A549 (cell line): ENCODE results near the gene GNG7. TPM values are rescaled to one million over a fixed set of nuclear protein-coding genes. Genes with fewer than 3 reads are reported as not detected.

Experiments
- ATAC-seq, 2 experiments: fragments of 200-7000 bp in 1 of 2; fragments of >200 bp in 1 of 2; cut with Nextera tagmentation in 1 of 2; cut with Tn5 transposase in 1 of 2; 3 replicates each; pipeline versions ENCODE4 v1.8.0 to v1.9.1; 2018 to 2020; ENCODE audit warnings: mild to moderate bottlenecking in 1 of 2, moderate library complexity in 1 of 2
- CTCF ChIA-PET: fragments of 300-600 bp; sonication (Branson Sonifier 250); formaldehyde crosslinking; extraction: SDS; loops from one replicate; lab custom pipeline; 2021; ENCODE audit warnings: antibody characterized with exemption, inconsistent platforms; lab: Yijun Ruan, JAX
- POLR2A ChIA-PET: fragments of 350-600 bp; formaldehyde crosslinking; extraction: SDS; loops from one replicate; lab custom pipeline; 2021; ENCODE audit warnings: antibody characterized with exemption, inconsistent platforms; lab: Yijun Ruan, JAX
- DNase-seq, 2 experiments: peaks; one replicate each; pipeline versions ENCODE4 v3.0.0 to v3.0.0-alpha.2; 2011 to 2016; ENCODE audit warnings: low read depth in 1 of 2, low spot score in 1 of 2
- FAIRE-seq: peaks from 2 replicates; lab custom pipeline; 2011; peaks lifted over from hg19 to GRCh38; lab: Jason Lieb, UNC
- H3K27ac ChIP-seq, 2 experiments: fragments of >200 bp; sonication (Bioruptor Twin); formaldehyde crosslinking; 3 replicates each; pipeline ENCODE4 v1.5.1; 2016 to 2017
- H3K4me1 ChIP-seq: fragments of >200 bp; sonication (Bioruptor Twin); formaldehyde crosslinking; 3 replicates; pipeline ENCODE4 v1.6.1; 2016
- H3K4me2 ChIP-seq: fragments of >200 bp; sonication (Bioruptor Twin); formaldehyde crosslinking; 3 replicates; pipeline ENCODE4 v1.6.1; 2016
- H3K4me3 ChIP-seq: fragments of >200 bp; sonication (Bioruptor Twin); formaldehyde crosslinking; 3 replicates; pipeline ENCODE4 v1.5.1; 2016
- H3K9me3 ChIP-seq: fragments of >200 bp; sonication (Bioruptor Twin); formaldehyde crosslinking; 3 replicates; pipeline ENCODE4 v1.6.1; 2016
- BHLHE40 ChIP-seq: IDR thresholded peaks from 2 replicates; pipeline ENCODE4 v1.6.1; 2012; ENCODE audit warnings: low read depth, low read length, inconsistent platforms
- CBX8 ChIP-seq: fragments of 200-600 bp; sonication (generic); IDR thresholded peaks from 2 replicates; pipeline ENCODE4 v1.6.1; 2016
- EHF ChIP-seq: fragments of 250-450 bp; sonication (Bioruptor Pico); IDR thresholded peaks from 2 replicates; pipeline ENCODE4 v1.5.0; 2020; ENCODE audit warnings: mild to moderate bottlenecking
- GATA3 ChIP-seq: IDR thresholded peaks from 2 replicates; pipeline ENCODE4 v1.6.1; 2012; ENCODE audit warnings: borderline replicate concordance
- HDAC2 ChIP-seq: fragments of 200-600 bp; sonication (generic); IDR thresholded peaks from 2 replicates; pipeline ENCODE4 v1.6.1; 2016
- HEYL ChIP-seq: fragments of 250-450 bp; sonication (Bioruptor Pico); IDR thresholded peaks from 2 replicates; pipeline ENCODE4 v1.8.0; 2021; ENCODE audit warnings: mild to moderate bottlenecking, moderate library complexity
- HOXB13 ChIP-seq: fragments of 250-450 bp; sonication (Bioruptor Pico); IDR thresholded peaks from 2 replicates; pipeline ENCODE4 v1.5.0; 2020; ENCODE audit warnings: low read depth, mild to moderate bottlenecking, moderate library complexity
- HOXB5 ChIP-seq: fragments of 250-450 bp; sonication (Bioruptor Pico); IDR thresholded peaks from 2 replicates; pipeline ENCODE4 v1.5.0; 2020; ENCODE audit warnings: mild to moderate bottlenecking, moderate library complexity
- MAFK ChIP-seq: fragments of 450-650 bp; IDR thresholded peaks from 2 replicates; pipeline ENCODE4 v1.6.1; 2014; ENCODE audit not compliant: partially characterized antibody
- MYC ChIP-seq: IDR thresholded peaks from 2 replicates; pipeline ENCODE4 v1.6.1; 2012; ENCODE audit warnings: mild to moderate bottlenecking, inconsistent platforms, low read length, improper control_type of control experiment, borderline replicate concordance
- NR3C1 ChIP-seq: fragments of >200 bp; sonication (Bioruptor Twin); formaldehyde crosslinking; IDR thresholded peaks from 3 replicates; pipeline ENCODE4 v1.6.1; 2017
- PHF8 ChIP-seq: fragments of 200-600 bp; sonication (generic); IDR thresholded peaks from 2 replicates; pipeline ENCODE4 v1.6.1; 2016; ENCODE audit warnings: low read depth, mild to moderate bottlenecking, antibody characterized with exemption, moderate library complexity, borderline replicate concordance
- POLR2AphosphoS2 ChIP-seq: conservative IDR thresholded peaks from 2 replicates; pipeline ENCODE4 v1.6.1; 2012; ENCODE audit warnings: low read length, improper control_type of control experiment, inconsistent platforms
- RAD21 ChIP-seq, 2 experiments: fragments of >200 bp in 1 of 2; sonication (Bioruptor Twin) in 1 of 2; formaldehyde crosslinking in 1 of 2; IDR thresholded peaks in 1 of 2; conservative IDR thresholded peaks in 1 of 2; 2 replicates in 1 of 2; 3 replicates in 1 of 2; pipeline ENCODE4 v1.6.1; 2012 to 2018; ENCODE audit warnings: inconsistent platforms in 1 of 2
- RCOR1 ChIP-seq: fragments of 150-350 bp; IDR thresholded peaks from 2 replicates; pipeline ENCODE4 v1.6.1; 2014; ENCODE audit warnings: antibody characterized with exemption, low read length, low read depth
- ZC3H11A ChIP-seq: fragments of 450-650 bp; IDR thresholded peaks from 2 replicates; pipeline ENCODE4 v1.6.1; 2014; ENCODE audit warnings: antibody characterized with exemption, mild to moderate bottlenecking
- ZFP36 ChIP-seq: fragments of 450-650 bp; IDR thresholded peaks from 2 replicates; pipeline ENCODE4 v1.6.1; 2014; ENCODE audit warnings: borderline replicate concordance; ENCODE audit not compliant: partially characterized antibody
- ZNF302 ChIP-seq: fragments of 250-450 bp; sonication (Bioruptor Pico); IDR thresholded peaks from 2 replicates; pipeline ENCODE4 v1.9.0; 2021; ENCODE audit warnings: inconsistent platforms, mild to moderate bottlenecking, moderate library complexity
- ZSCAN20 ChIP-seq: fragments of 250-450 bp; sonication (Bioruptor Pico); IDR thresholded peaks from 2 replicates; pipeline ENCODE4 v1.8.0; 2022; ENCODE audit warnings: mild to moderate bottlenecking, moderate library complexity
- WGBS: methylation state at CpG from one replicate; pipeline ENCODE4 v1.1.6; 2017; ENCODE audit errors: missing lambda C conversion rate; 5-methylcytosine and 5-hydroxymethylcytosine counted together
- polyA plus RNA-seq, 4 experiments: library from polyadenylated mRNA; depleted of rRNA in 3 of 4; stranded (reverse); fragments of >200 nt; fragmentation: RNase III in 1 of 4; extraction: RNeasy Plus Mini Kit Qiagen cat#74134 plus additional on column Dnase treatment in 1 of 4; gene quantifications; 2 replicates in 3 of 4; 3 replicates in 1 of 4; pipeline ENCODE4 v1.2.3, GENCODE V29; 2011 to 2017
- TF ChIP-seq, protein P1 (sequence below): fragments of 250-450 bp; sonication (Bioruptor Pico); IDR thresholded peaks from 2 replicates; pipeline ENCODE4 v1.5.0; 2020; ENCODE audit warnings: low read depth, mild to moderate bottlenecking, moderate library complexity
- TF ChIP-seq, protein P2 (sequence below): IDR thresholded peaks from 2 replicates; pipeline ENCODE4 v1.6.1; 2012; ENCODE audit warnings: low read depth, borderline replicate concordance
- TF ChIP-seq, protein P3 (sequence below): fragments of >200 bp; sonication (Bioruptor Twin); formaldehyde crosslinking; IDR thresholded peaks from 3 replicates; pipeline ENCODE4 v1.5.1; 2016

Gene GNG7
- polyA plus RNA-seq, 2 of the 4 experiments (the other 2 are of a cell fraction), result 0.06 to 0.08 TPM

DNA sequence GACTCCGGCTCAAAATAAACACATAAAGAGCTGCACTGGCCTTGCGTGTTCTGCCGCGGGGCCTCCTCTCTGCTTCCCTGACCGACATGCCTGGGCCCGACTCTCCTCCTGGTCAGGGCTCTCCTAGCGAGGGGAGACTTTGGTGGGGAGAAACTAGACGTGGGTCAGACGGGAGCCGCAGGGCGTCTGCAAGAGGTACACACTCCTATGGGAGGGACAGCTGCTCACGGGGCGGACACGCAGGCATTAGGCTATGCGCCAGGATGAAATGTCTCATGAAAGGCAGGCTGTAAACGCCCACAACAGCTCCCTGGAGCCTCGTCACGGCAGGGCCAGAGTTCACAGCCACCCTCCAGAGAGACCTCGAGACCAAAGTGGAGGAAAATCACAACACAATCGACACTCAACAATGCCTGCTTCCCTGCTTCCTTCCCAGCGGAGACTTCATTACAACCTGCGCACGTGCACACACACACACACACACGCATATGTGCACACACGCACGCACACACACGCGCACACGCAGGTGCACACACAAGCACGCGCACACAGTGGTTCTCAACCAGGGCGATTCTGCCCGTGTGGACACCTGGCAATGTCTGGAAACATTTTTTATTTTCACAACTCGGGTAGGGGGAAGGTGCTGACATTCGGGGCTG, 31.6 kb upstream of the GNG7 start:
- DNase-seq, result no peak
- ChIA-PET POLR2A (no interaction called here), CTCF (interaction anchor here (2.8 kb wide), 1 partner anchor 15 kb away, joined by 12 read pairs; no protein-coding TSS in a partner anchor)
- 0 out of 3 replicates have a peak, but pooled peaks cover 2% of the 10 kb centered on the region for H3K4me1 ChIP-seq
- H3K4me3 ChIP-seq, result no peak overlapping the region
- TF ChIP-seq ZC3H11A (no peak), ZSCAN20 (no peak), EHF (CRISPR knock-in tag) (no peak), MAFK (no peak), MYC (no peak), CBX8 (no peak), RAD21 (conservative IDR thresholded peaks at IDR 0.05 in 1 of 2, IDR thresholded peaks at IDR 0.05 in 1 of 2) (no peak), ZNF302 (CRISPR knock-in tag) (no peak), GATA3 (no peak), ZFP36 (no peak)
- TF ChIP-seq, protein P1, sequence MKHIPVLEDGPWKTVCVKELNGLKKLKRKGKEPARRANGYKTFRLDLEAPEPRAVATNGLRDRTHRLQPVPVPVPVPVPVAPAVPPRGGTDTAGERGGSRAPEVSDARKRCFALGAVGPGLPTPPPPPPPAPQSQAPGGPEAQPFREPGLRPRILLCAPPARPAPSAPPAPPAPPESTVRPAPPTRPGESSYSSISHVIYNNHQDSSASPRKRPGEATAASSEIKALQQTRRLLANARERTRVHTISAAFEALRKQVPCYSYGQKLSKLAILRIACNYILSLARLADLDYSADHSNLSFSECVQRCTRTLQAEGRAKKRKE, result no peak
- H3K4me2 ChIP-seq, result no peak overlapping the region
- H3K27ac ChIP-seq, result no peak overlapping the region
- FAIRE-seq, result no peak
- ATAC-seq, result no peak
- no peaks in the 10 kb centered on the region for H3K9me3 ChIP-seq
- WGBS, result 90% methylated on average over 35 of the region's 35 CpGs

DNA sequence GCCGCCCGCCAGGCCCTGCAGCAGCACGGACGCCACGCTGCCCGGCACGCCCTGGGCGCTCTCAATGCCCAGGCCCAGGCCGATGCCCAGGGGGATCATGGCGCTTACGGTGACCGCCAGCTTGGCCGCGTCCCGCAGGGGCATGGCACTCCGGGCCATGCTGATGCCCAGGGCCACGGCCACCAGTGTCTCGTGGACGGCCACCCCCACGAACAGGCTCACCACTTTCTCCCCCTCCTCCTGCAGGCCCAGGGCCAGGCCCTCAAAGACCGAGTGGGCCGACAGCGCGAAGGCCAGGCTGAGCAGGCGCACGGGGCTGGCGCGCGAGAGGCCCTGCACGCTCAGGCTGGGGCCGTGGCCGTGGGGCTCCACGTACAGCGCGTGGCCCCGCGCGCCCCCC, 30.4 kb upstream of the GNG7 start:
- H3K4me1 ChIP-seq, result no peaks in the 10 kb centered on the region
- ChIA-PET POLR2A (no interaction called here), CTCF (no interaction called here)
- DNase-seq (no peak), FAIRE-seq (no peak), ATAC-seq (no peak)
- H3K4me2 ChIP-seq, result no peak overlapping the region
- H3K4me3 ChIP-seq, result no peak overlapping the region
- H3K27ac ChIP-seq, result no peak overlapping the region
- WGBS, result 96% methylated on average over 20 of the region's 38 CpGs
- no peaks in the 10 kb centered on the region for H3K9me3 ChIP-seq
- no peak for TF ChIP-seq PHF8
- TF ChIP-seq, protein P2, sequence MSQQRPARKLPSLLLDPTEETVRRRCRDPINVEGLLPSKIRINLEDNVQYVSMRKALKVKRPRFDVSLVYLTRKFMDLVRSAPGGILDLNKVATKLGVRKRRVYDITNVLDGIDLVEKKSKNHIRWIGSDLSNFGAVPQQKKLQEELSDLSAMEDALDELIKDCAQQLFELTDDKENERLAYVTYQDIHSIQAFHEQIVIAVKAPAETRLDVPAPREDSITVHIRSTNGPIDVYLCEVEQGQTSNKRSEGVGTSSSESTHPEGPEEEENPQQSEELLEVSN, result no peak
- no peak for TF ChIP-seq HOXB13 (CRISPR knock-in tag)
- TF ChIP-seq HDAC2, result no peak
- no peak for TF ChIP-seq RCOR1
- no peak for TF ChIP-seq CBX8
- no peak for TF ChIP-seq BHLHE40
- TF ChIP-seq NR3C1, result no peak
- no peak for TF ChIP-seq ZNF302 (CRISPR knock-in tag)
- no peak for TF ChIP-seq POLR2AphosphoS2
- TF ChIP-seq HEYL (CRISPR knock-in tag), result no peak
- TF ChIP-seq MAFK, result no peak
- TF ChIP-seq ZSCAN20, result no peak
- no peak for TF ChIP-seq HOXB5 (CRISPR knock-in tag)
- TF ChIP-seq, protein P3, sequence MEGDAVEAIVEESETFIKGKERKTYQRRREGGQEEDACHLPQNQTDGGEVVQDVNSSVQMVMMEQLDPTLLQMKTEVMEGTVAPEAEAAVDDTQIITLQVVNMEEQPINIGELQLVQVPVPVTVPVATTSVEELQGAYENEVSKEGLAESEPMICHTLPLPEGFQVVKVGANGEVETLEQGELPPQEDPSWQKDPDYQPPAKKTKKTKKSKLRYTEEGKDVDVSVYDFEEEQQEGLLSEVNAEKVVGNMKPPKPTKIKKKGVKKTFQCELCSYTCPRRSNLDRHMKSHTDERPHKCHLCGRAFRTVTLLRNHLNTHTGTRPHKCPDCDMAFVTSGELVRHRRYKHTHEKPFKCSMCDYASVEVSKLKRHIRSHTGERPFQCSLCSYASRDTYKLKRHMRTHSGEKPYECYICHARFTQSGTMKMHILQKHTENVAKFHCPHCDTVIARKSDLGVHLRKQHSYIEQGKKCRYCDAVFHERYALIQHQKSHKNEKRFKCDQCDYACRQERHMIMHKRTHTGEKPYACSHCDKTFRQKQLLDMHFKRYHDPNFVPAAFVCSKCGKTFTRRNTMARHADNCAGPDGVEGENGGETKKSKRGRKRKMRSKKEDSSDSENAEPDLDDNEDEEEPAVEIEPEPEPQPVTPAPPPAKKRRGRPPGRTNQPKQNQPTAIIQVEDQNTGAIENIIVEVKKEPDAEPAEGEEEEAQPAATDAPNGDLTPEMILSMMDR, result no peak
